ENCODE measurements around the gene ACACB.

The ACACB gene

DNA sequence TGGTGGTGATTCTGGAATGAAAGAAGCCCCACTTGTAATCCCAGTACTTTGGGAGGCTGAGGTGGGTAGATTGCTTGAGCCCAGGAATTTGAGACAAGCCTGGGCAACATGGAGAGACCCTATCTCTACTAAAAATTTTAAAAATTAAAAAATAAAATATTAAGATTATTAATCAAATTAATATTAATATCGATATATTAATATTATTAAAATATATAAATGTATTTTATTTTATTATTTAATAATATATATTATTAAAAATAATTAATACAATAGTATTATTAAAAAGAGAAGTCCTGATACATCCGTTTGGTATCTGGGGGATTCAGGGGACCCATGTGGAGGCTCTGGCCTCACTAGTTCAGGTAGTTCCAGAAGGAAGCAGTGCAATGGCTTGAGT is 124.0 kb downstream of the ACACB start:
- no peak for TF ChIP-seq SIN3A (IDR thresholded peaks at IDR 0.05; ENCODE audit: borderline replicate concordance, insufficient read depth, low read length)
- TF ChIP-seq, protein P1, sequence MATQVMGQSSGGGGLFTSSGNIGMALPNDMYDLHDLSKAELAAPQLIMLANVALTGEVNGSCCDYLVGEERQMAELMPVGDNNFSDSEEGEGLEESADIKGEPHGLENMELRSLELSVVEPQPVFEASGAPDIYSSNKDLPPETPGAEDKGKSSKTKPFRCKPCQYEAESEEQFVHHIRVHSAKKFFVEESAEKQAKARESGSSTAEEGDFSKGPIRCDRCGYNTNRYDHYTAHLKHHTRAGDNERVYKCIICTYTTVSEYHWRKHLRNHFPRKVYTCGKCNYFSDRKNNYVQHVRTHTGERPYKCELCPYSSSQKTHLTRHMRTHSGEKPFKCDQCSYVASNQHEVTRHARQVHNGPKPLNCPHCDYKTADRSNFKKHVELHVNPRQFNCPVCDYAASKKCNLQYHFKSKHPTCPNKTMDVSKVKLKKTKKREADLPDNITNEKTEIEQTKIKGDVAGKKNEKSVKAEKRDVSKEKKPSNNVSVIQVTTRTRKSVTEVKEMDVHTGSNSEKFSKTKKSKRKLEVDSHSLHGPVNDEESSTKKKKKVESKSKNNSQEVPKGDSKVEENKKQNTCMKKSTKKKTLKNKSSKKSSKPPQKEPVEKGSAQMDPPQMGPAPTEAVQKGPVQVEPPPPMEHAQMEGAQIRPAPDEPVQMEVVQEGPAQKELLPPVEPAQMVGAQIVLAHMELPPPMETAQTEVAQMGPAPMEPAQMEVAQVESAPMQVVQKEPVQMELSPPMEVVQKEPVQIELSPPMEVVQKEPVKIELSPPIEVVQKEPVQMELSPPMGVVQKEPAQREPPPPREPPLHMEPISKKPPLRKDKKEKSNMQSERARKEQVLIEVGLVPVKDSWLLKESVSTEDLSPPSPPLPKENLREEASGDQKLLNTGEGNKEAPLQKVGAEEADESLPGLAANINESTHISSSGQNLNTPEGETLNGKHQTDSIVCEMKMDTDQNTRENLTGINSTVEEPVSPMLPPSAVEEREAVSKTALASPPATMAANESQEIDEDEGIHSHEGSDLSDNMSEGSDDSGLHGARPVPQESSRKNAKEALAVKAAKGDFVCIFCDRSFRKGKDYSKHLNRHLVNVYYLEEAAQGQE (IDR thresholded peaks at IDR 0.05; ENCODE audit: insufficient read depth in 1 of 2, low read depth in 2 of 2, low read length in 2 of 2): no peak

DNA sequence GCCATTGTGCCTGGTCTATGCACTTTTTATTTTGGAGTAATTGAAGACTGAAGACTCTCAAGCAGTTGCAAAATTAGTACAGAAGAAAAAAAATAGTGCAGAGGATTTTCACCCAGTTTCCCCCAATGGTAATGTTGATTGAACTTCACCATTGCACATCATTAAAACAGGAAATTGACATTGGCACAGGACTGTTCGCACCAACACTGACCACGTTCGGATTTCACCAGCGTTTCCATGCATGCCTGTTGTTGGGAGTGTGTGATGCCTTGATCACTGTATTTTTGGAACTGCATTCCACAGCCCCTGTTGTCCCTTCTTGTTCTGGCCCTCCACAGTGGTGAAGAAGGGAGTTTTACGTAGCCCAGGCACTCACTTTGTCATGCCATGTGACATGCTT is 125.5 kb downstream of the ACACB start:
- TF ChIP-seq SIN3A (IDR thresholded peaks at IDR 0.05; ENCODE audit: borderline replicate concordance, insufficient read depth, low read length): no peak
- TF ChIP-seq POLR2AphosphoS5 (IDR thresholded peaks at IDR 0.05; ENCODE audit: low read depth, low read length): no peak
- TF ChIP-seq, protein P1 (IDR thresholded peaks at IDR 0.05; ENCODE audit: insufficient read depth in 1 of 2, low read depth in 2 of 2, low read length in 2 of 2): no peak
- no peak for TF ChIP-seq FOXP2 (optimal IDR thresholded peaks at IDR 0.05; ENCODE audit: borderline replicate concordance, extremely low read depth, extremely low read length, insufficient read depth)
- no peak for TF ChIP-seq TAF1 (IDR thresholded peaks at IDR 0.05; ENCODE audit: borderline replicate concordance, insufficient read depth, low read length)

DNA sequence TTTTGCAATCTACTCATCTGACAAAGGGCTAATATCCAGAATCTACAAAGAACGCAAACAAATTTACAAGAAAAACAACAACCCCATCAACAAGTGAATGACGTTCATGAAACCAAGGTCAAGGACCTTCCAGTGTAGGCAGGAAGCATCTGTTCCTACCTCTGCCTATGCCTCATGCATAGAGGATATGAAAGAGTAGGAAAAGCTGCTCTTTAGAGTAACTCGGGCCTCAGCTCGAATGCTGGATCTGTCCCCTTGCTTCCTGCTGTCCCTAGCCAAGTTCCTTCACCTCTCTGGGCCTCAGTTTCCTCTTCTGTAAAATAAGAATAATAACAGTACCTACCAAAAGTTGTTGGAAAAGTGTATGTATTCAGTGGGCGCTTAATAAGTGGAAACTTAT is 127.7 kb downstream of the ACACB start:
- TF ChIP-seq FOXP2 (optimal IDR thresholded peaks at IDR 0.05; ENCODE audit: borderline replicate concordance, extremely low read depth, extremely low read length, insufficient read depth): no peak
- TF ChIP-seq TAF1 (IDR thresholded peaks at IDR 0.05; ENCODE audit: borderline replicate concordance, insufficient read depth, low read length): no peak
- TF ChIP-seq POLR2AphosphoS5 (IDR thresholded peaks at IDR 0.05; ENCODE audit: low read depth, low read length): no peak
- TF ChIP-seq SIN3A (IDR thresholded peaks at IDR 0.05; ENCODE audit: borderline replicate concordance, insufficient read depth, low read length): no peak
- TF ChIP-seq, protein P1 (IDR thresholded peaks at IDR 0.05; ENCODE audit: insufficient read depth in 1 of 2, low read depth in 2 of 2, low read length in 2 of 2): no peak

DNA sequence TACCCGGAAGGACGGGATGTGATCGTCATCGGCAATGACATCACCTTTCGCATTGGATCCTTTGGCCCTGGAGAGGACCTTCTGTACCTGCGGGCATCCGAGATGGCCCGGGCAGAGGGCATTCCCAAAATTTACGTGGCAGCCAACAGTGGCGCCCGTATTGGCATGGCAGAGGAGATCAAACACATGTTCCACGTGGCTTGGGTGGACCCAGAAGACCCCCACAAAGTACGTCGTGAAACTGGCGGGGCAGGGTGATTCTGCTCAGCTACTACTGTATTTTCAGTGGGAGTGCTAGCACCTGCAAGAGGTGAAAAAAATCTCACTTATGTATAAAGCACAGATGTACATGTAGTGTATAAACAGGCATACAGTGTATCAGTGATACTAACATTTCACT is 129.8 kb downstream of the ACACB start:
- TF ChIP-seq POLR2AphosphoS5 (IDR thresholded peaks at IDR 0.05; ENCODE audit: low read depth, low read length): no peak
- no peak for TF ChIP-seq SIN3A (IDR thresholded peaks at IDR 0.05; ENCODE audit: borderline replicate concordance, insufficient read depth, low read length)
- TF ChIP-seq FOXP2 (optimal IDR thresholded peaks at IDR 0.05; ENCODE audit: borderline replicate concordance, extremely low read depth, extremely low read length, insufficient read depth): no peak
- TF ChIP-seq, protein P1 (IDR thresholded peaks at IDR 0.05; ENCODE audit: insufficient read depth in 1 of 2, low read depth in 2 of 2, low read length in 2 of 2): no peak
- TF ChIP-seq TAF1 (IDR thresholded peaks at IDR 0.05; ENCODE audit: borderline replicate concordance, insufficient read depth, low read length): no peak
